Peyer's patch (tissue), 4 donors: Measurements from ENCODE around the gene CFAP99. TPM values are rescaled to one million over a fixed set of nuclear protein-coding genes. Genes with fewer than 3 reads are reported as not detected.

Source experiments
- DNase-seq, 3 donors: peaks; one replicate each; pipeline ENCODE4 v3.0.0-alpha.2; 2017 to 2019
- H3K27ac ChIP-seq, 4 donors: fragments of 200-600 bp; sonication (generic); one replicate each; pipeline ENCODE4 v1.5.1; 2016 to 2019
- H3K27me3 ChIP-seq, 2 donors: fragments of 200-600 bp; sonication (generic); one replicate each; pipeline ENCODE4 v1.5.1; 2019
- H3K36me3 ChIP-seq, 3 donors: fragments of 200-600 bp; sonication (generic); one replicate each; pipeline ENCODE4 v1.5.1; 2016 to 2019
- H3K4me1 ChIP-seq, 4 donors: fragments of 200-600 bp; sonication (generic); one replicate each; pipeline ENCODE4 v1.5.1; 2016 to 2019
- H3K4me3 ChIP-seq, 4 donors: fragments of 200-600 bp; sonication (generic); 1 replicate in 3 of 4; 2 replicates in 1 of 4; pipeline ENCODE4 v1.5.1; 2016 to 2019; ENCODE audit warnings: mild to moderate bottlenecking in 1 of 4
- H3K9me3 ChIP-seq, 4 donors: fragments of 200-600 bp; sonication (generic); one replicate each; pipeline ENCODE4 v1.5.1; 2016 to 2019; ENCODE audit warnings: mild to moderate bottlenecking in 1 of 4
- CTCF ChIP-seq, 6 experiments: fragments of 450-650 bp in 4 of 6; fragments of 200-600 bp in 2 of 6; sonication (generic) in 1 of 6; IDR thresholded peaks; one replicate each; pipeline ENCODE4 v1.5.1; 2017 to 2019; ENCODE audit warnings: antibody characterized with exemption in 6 of 6, mild to moderate bottlenecking in 3 of 6, moderate library complexity in 1 of 6
- POLR2A ChIP-seq, 2 donors: fragments of 450-650 bp; IDR thresholded peaks; one replicate each; pipeline ENCODE4 v1.5.1; 2017; ENCODE audit warnings: antibody characterized with exemption in 2 of 2, mild to moderate bottlenecking in 2 of 2, moderate library complexity in 2 of 2
- total RNA-seq, 4 donors: library from RNA; depleted of rRNA; stranded (reverse); fragments of >200 nt; gene quantifications; one replicate each; pipeline ENCODE4 v1.1.0, GENCODE V29; 2016

CFAP99 gene
- total RNA-seq, 4 donors from 2014 or later, result 0.80 to 1.2 TPM; not detected in 2

DNA sequence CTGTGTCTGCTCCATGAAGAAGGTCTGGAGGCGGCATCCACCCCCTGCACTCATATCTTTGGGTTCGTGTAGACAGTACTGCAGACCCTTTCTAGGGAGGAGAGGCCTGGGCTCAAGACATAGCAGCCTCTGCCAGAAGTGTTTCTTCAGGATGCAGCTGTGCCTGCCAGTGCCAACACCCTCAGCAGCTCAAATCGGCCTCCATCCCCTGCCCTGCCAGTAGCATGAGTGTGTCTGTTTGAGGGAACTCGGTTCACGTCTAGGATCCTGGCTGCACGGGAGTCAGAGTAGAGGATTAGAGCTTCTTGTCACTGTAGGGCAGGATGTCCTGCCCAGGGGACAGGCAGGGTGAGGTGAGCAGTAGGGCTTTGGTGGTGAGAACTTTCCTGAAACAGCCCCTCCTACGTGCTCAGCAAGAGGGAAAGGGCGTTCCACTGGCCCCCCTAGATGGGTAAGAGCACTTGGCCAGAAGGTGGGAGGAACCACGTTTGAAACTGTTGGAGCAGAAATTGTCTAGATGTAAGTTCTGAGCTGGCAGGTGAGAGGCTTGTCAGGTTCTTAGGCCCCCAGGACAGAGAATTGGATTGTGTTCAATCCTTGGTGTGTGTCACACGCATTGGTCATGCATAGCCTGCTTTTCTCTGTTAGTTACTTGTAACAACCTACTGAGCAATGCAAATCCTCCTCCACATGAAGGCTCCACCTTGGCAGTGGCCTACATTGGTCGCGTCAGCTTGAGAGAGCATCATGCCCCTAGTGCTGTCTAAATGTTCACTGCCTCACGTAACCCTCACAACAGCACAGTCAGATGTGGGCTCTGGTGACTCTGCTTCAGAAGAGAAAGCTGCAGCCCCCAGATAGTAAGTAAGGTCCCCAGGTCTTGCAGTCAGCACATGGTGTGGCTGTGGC, 91.8 kb downstream of the CFAP99 start:
- DNase-seq, result no peak
- H3K4me3 ChIP-seq, result no peak overlapping the region
- peaks cover 0 to 3% (median 0%) of the 10 kb centered on the region in 4 donors for H3K4me1 ChIP-seq
- peak overlapping the region in 1 of 4 donors; percentile 42 for H3K27ac ChIP-seq
- no peaks in the 10 kb centered on the region for H3K9me3 ChIP-seq
- H3K27me3 ChIP-seq, result no peaks in the 10 kb centered on the region
- no peak for TF ChIP-seq POLR2A (IDR thresholded peaks at IDR 0.05)
- TF ChIP-seq CTCF (IDR thresholded peaks at IDR 0.05), result no peak
- H3K36me3 ChIP-seq, result peaks cover 0 to 80% (median 0%) of the 10 kb centered on the region in 3 donors

DNA sequence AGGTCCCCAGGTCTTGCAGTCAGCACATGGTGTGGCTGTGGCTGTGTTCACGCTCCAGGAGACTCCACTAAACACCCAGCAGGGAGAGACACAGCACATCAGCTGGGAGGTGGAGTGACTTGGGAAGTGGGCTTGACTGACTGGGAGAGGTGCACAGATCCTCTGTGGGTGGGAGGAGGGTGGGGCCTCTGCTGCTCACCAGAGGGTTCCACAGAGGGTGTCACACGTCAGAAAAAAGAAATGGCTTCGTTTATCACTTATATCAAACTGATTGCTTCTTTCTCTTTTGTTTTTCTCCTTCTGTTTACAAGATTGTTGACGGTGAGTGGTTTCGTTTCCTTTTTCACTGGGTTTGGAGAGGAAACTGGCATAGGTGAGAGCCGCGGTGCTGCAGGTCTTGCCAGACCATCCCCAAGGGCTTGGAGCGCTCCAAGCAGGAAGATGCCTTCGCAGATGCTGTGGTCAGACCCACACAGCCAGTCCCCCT, 92.9 kb downstream of the CFAP99 start:
- Histone ChIP-seq H3K4me1 (peaks cover 0 to 3% (median 0%) of the 10 kb centered on the region in 4 donors), H3K9me3 (no peaks in the 10 kb centered on the region), H3K27me3 (no peaks in the 10 kb centered on the region), H3K27ac (peak overlapping the region in 1 of 4 donors; percentile 0), H3K36me3 (peaks cover 0 to 74% (median 0%) of the 10 kb centered on the region in 3 donors), H3K4me3 (no peak overlapping the region)
- TF ChIP-seq CTCF (IDR thresholded peaks at IDR 0.05) (no peak), POLR2A (IDR thresholded peaks at IDR 0.05) (no peak)
- peak in 2 of 3 donors; percentile 39 to 59 for DNase-seq

Other genes with a start within 250 kb of the CFAP99 start
- 10 to 100 TPM in 1 of 4 donors, 1 to 10 TPM in 3; 8.6 to 11.6 (median 9.0) TPM for gene HAUS3, start 176.8 kb upstream of the CFAP99 start, total RNA-seq
- gene POLN, start 176.8 kb upstream of the CFAP99 start, total RNA-seq, result 1 to 10 TPM in 3 of 4 donors, under 1 TPM in 1; 0.70 to 6.6 (median 3.2) TPM
- gene MXD4, start 156.8 kb upstream of the CFAP99 start, total RNA-seq, result 10 to 100 TPM; 28.9 to 52.5 (median 44.0) TPM
- 100 to 1,000 TPM in 1 of 4 donors, 10 to 100 TPM in 3; 20.6 to 153 (median 63.2) TPM for gene ZFYVE28, start 310 bp upstream of the CFAP99 start, total RNA-seq
- gene RNF4, start 50.2 kb downstream of the CFAP99 start, total RNA-seq, result 10 to 100 TPM; 42.2 to 99.0 (median 50.1) TPM
- 10 to 100 TPM; 38.2 to 77.6 (median 51.2) TPM for gene FAM193A, start 117.7 kb downstream of the CFAP99 start, total RNA-seq